Suprapubic skin (tissue), 4 donors: ENCODE results near the gene NMRAL1. TPM values are rescaled to one million over a fixed set of nuclear protein-coding genes. Genes with fewer than 3 reads are reported as not detected.

ENCODE experiments used
- DNase-seq, 2 donors: peaks; one replicate each; pipeline ENCODE4 v3.0.0-alpha.2; 2019; ENCODE audit warnings: low spot score in 2 of 2
- H3K27ac ChIP-seq: fragments of 200-600 bp; sonication (generic); one replicate; pipeline ENCODE4 v1.5.1; 2019
- H3K27me3 ChIP-seq: fragments of 200-600 bp; sonication (generic); one replicate; pipeline ENCODE4 v1.5.1; 2019
- H3K36me3 ChIP-seq: fragments of 200-600 bp; sonication (generic); one replicate; pipeline ENCODE4 v1.5.1; 2019
- H3K4me1 ChIP-seq: fragments of 200-600 bp; sonication (generic); one replicate; pipeline ENCODE4 v1.5.1; 2019
- H3K4me3 ChIP-seq: fragments of 200-600 bp; sonication (generic); one replicate; pipeline ENCODE4 v1.5.1; 2019; ENCODE audit warnings: mild to moderate bottlenecking
- H3K9me3 ChIP-seq: fragments of 200-600 bp; sonication (generic); one replicate; pipeline ENCODE4 v1.5.1; 2019
- CTCF ChIP-seq, 2 donors: fragments of 200-600 bp in 1 of 2; fragments of 450-650 bp in 1 of 2; sonication (generic) in 1 of 2; IDR thresholded peaks; one replicate each; pipeline ENCODE4 v1.5.1; 2016 to 2019; ENCODE audit warnings: antibody characterized with exemption in 2 of 2, mild to moderate bottlenecking in 1 of 2, moderate library complexity in 1 of 2
- EP300 ChIP-seq: sonication (generic); formaldehyde crosslinking; IDR thresholded peaks from one replicate; pipeline ENCODE4 v1.6.1; 2017; ENCODE audit warnings: antibody characterized with exemption
- POLR2A ChIP-seq, 2 donors: fragments of 450-650 bp; IDR thresholded peaks; one replicate each; pipeline ENCODE4 v1.6.1; 2017; ENCODE audit warnings: antibody characterized with exemption in 2 of 2, mild to moderate bottlenecking in 2 of 2, moderate library complexity in 2 of 2
- POLR2AphosphoS5 ChIP-seq, 3 donors: sonication (generic); formaldehyde crosslinking; IDR thresholded peaks; one replicate each; pipeline ENCODE4 v1.6.1; 2017; ENCODE audit warnings: antibody characterized with exemption in 3 of 3
- WGBS: methylation state at CpG from one replicate; pipeline ENCODE4 v1.1.5; 2018; 5-methylcytosine and 5-hydroxymethylcytosine counted together
- total RNA-seq, 4 donors: library from RNA; depleted of rRNA; stranded (reverse); fragments of >200 nt; gene quantifications; one replicate each; pipeline ENCODE4 v1.1.0, GENCODE V29; 2016

Gene NMRAL1
- total RNA-seq, 4 donors from 2014 or later = 52.7 to 72.3 (median 61.6) TPM

GRCh38 chr16:4501071-4501478, 26.6 kb upstream of the NMRAL1 start:
- no peaks in the 10 kb centered on the region for H3K27me3 ChIP-seq
- peaks cover 10% of the 10 kb centered on the region for H3K36me3 ChIP-seq
- H3K4me3 ChIP-seq = peak overlapping the region; percentile 26
- peaks cover 42% of the 10 kb centered on the region for H3K4me1 ChIP-seq
- no peaks in the 10 kb centered on the region for H3K9me3 ChIP-seq
- WGBS = 15% methylated on average over 5 of the region's 5 CpGs
- TF ChIP-seq POLR2A (IDR thresholded peaks at IDR 0.05) = no peak
- TF ChIP-seq EP300 = no peak
- no peak for TF ChIP-seq POLR2AphosphoS5 (IDR thresholded peaks at IDR 0.05)
- H3K27ac ChIP-seq = peak overlapping the region; percentile 80
- DNase-seq = no peak

GRCh38 chr16:4500272-4500671, 25.8 kb upstream of the NMRAL1 start:
- no peaks in the 10 kb centered on the region for H3K9me3 ChIP-seq
- H3K36me3 ChIP-seq = peaks cover 6% of the 10 kb centered on the region
- no peaks in the 10 kb centered on the region for H3K27me3 ChIP-seq
- peaks cover 39% of the 10 kb centered on the region for H3K4me1 ChIP-seq
- DNase-seq = no peak
- no peak for TF ChIP-seq CTCF (IDR thresholded peaks at IDR 0.05)
- no peak for TF ChIP-seq POLR2A (IDR thresholded peaks at IDR 0.05)
- TF ChIP-seq POLR2AphosphoS5 (IDR thresholded peaks at IDR 0.05) = no peak
- no peak for TF ChIP-seq EP300
- peak overlapping the region; percentile 26 for H3K4me3 ChIP-seq
- 41% methylated on average over 3 of the region's 3 CpGs for WGBS
- peak overlapping the region; percentile 80 for H3K27ac ChIP-seq

- Histone ChIP-seq H3K4me1 (peaks cover 33% of the 10 kb centered on the region), H3K27ac (no peak overlapping the region)
- WGBS = 95% methylated on average over 4 of the region's 4 CpGs
These were observed 24.8 kb upstream of the NMRAL1 start for GRCh38 chr16:4499196-4499555.

GRCh38 chr16:4498546-4499195, 24.2 kb upstream of the NMRAL1 start:
- peaks cover 6% of the 10 kb centered on the region for H3K36me3 ChIP-seq
- TF ChIP-seq POLR2A (IDR thresholded peaks at IDR 0.05) (no peak), CTCF (IDR thresholded peaks at IDR 0.05) (no peak), POLR2AphosphoS5 (IDR thresholded peaks at IDR 0.05) (no peak), EP300 (no peak)
- H3K4me1 ChIP-seq = peaks cover 28% of the 10 kb centered on the region
- no peak overlapping the region for H3K27ac ChIP-seq
- no peaks in the 10 kb centered on the region for H3K27me3 ChIP-seq
- no peaks in the 10 kb centered on the region for H3K9me3 ChIP-seq
- WGBS = 78% methylated on average over 8 of the region's 8 CpGs
- no peak overlapping the region for H3K4me3 ChIP-seq
- no peak for DNase-seq

More at GRCh38 chr16:4499196-4499555, 24.8 kb upstream of the NMRAL1 start:
- Histone ChIP-seq H3K4me3 (no peak overlapping the region), H3K9me3 (no peaks in the 10 kb centered on the region), H3K27me3 (no peaks in the 10 kb centered on the region), H3K36me3 (peaks cover 6% of the 10 kb centered on the region)
- DNase-seq = no peak
- TF ChIP-seq CTCF (IDR thresholded peaks at IDR 0.05) (no peak), EP300 (no peak), POLR2A (IDR thresholded peaks at IDR 0.05) (no peak), POLR2AphosphoS5 (IDR thresholded peaks at IDR 0.05) (no peak)

- WGBS = 94% methylated on average over 4 of the region's 4 CpGs
- no peak overlapping the region for H3K27ac ChIP-seq
- peaks cover 19% of the 10 kb centered on the region for H3K4me1 ChIP-seq
- DNase-seq = no peak
- no peak for TF ChIP-seq POLR2AphosphoS5 (IDR thresholded peaks at IDR 0.05)
- TF ChIP-seq EP300 = no peak
- TF ChIP-seq POLR2A (IDR thresholded peaks at IDR 0.05) = no peak
- no peak for TF ChIP-seq CTCF (IDR thresholded peaks at IDR 0.05)
- H3K4me3 ChIP-seq = no peak overlapping the region
- peaks cover 6% of the 10 kb centered on the region for H3K36me3 ChIP-seq
- no peaks in the 10 kb centered on the region for H3K9me3 ChIP-seq
- no peaks in the 10 kb centered on the region for H3K27me3 ChIP-seq
These were observed 21.9 kb upstream of the NMRAL1 start for GRCh38 chr16:4496305-4496704.
